Left ventricle myocardium superior (tissue), 1 donor: Measurements from ENCODE around the gene OARD1. TPM values are rescaled to one million over a fixed set of nuclear protein-coding genes. Genes with fewer than 3 reads are reported as not detected.

Experiments
- ATAC-seq: fragments of 200-7000 bp; cut with Tn5 transposase; one replicate; pipeline ENCODE4 v1.9.1; 2020; ENCODE audit warnings: mild to moderate bottlenecking, moderate library complexity
- DNase-seq: peaks from one replicate; pipeline ENCODE4 v3.0.0-alpha.2; 2020
- intact Hi-C: fragments of 100-400 bp; cut with micrococcal nuclease; formaldehyde crosslinking; loops from one replicate; pipeline ENCODE4 v1.11.0; 2022
- total RNA-seq: library from RNA; stranded (reverse); fragmentation: NEBNext Ultra II Directional; extraction: Animal tissue kit (Norgen Biotek cat#: 25700); gene quantifications from one replicate; pipeline ENCODE4 v1.2.1, GENCODE V29; 2021
- donor health status: DM: no; HTN: yes; CAD: no; lungs with severe emphysema.

The OARD1 gene
- total RNA-seq, 1 donor from 2014 or later = 22.2 TPM

- ATAC-seq (no peak), DNase-seq (no peak)
- intact Hi-C loops = no loop called here
These were observed 5.4 kb upstream of the OARD1 start for GRCh38 chr6:41077536-41077935.

GRCh38 chr6:41075651-41076626 is 3.8 kb upstream of the OARD1 start:
- intact Hi-C loops = no loop called here
- DNase-seq = no peak
- ATAC-seq = no peak

GRCh38 chr6:41074692-41075436 is 2.7 kb upstream of the OARD1 start:
- ATAC-seq (no peak), DNase-seq (no peak)
- intact Hi-C loops = no loop called here

GRCh38 chr6:41073968-41074691 is 2.0 kb upstream of the OARD1 start:
- no peak for ATAC-seq
- intact Hi-C loops = no loop called here
- DNase-seq = no peak

- DNase-seq = peak; percentile 88
- intact Hi-C loops = no loop called here
- ATAC-seq = peak; percentile 39
These were observed 1.2 kb upstream of the OARD1 start for GRCh38 chr6:41073203-41073967.

- intact Hi-C loops = no loop called here
- DNase-seq (peak; percentile 100), ATAC-seq (peak; percentile 77)
These were observed 663 bp upstream of the OARD1 start, which contains the start of gene NFYA for GRCh38 chr6:41072836-41073202. Gene NFYA, plus strand, starts transcription at chr6:41072974. Its CDS starts 6,116 bp downstream, at chr6:41079090.

- intact Hi-C loops = no loop called here
- ATAC-seq = no peak
- DNase-seq = peak; percentile 86
These were observed 644 bp downstream of the OARD1 start for GRCh38 chr6:41071501-41071922.

GRCh38 chr6:41066867-41067304 is 5.3 kb downstream of the OARD1 start:
- no peak for ATAC-seq
- intact Hi-C loops = no loop called here
- peak; percentile 75 for DNase-seq

- ATAC-seq (no peak), DNase-seq (no peak)
- intact Hi-C loops = no loop called here
These were observed 6.6 kb downstream of the OARD1 start for GRCh38 chr6:41065550-41066026.

- no peak for ATAC-seq
- no peak for DNase-seq
- intact Hi-C loops = no loop called here
These were observed 7.3 kb downstream of the OARD1 start for GRCh38 chr6:41064841-41065240.

GRCh38 chr6:41063884-41064285 is 8.3 kb downstream of the OARD1 start:
- intact Hi-C loops = no loop called here
- no peak for DNase-seq
- peak; percentile 58 for ATAC-seq

GRCh38 chr6:41062056-41062455 is 10.1 kb downstream of the OARD1 start:
- intact Hi-C loops = no loop called here
- DNase-seq (no peak), ATAC-seq (no peak)

GRCh38 chr6:41061196-41061726 is 10.9 kb downstream of the OARD1 start:
- ATAC-seq = peak; percentile 32
- intact Hi-C loops = no loop called here
- peak; percentile 37 for DNase-seq

- DNase-seq (no peak), ATAC-seq (no peak)
- intact Hi-C loops = no loop called here
These were observed 12.6 kb downstream of the OARD1 start for GRCh38 chr6:41059556-41059955.

GRCh38 chr6:41058783-41059181 is 13.4 kb downstream of the OARD1 start:
- DNase-seq = no peak
- no peak for ATAC-seq
- intact Hi-C loops = no loop called here

- DNase-seq (no peak), ATAC-seq (no peak)
These were observed 15.2 kb downstream of the OARD1 start for GRCh38 chr6:41056768-41057490.

GRCh38 chr6:41055149-41055548 is 17.0 kb downstream of the OARD1 start:
- ATAC-seq (peak; percentile 67), DNase-seq (peak; percentile 53)
- intact Hi-C loops = no loop called here

More at GRCh38 chr6:41056768-41057490, 15.2 kb downstream of the OARD1 start:
- intact Hi-C loops = no loop called here

GRCh38 chr6:41054511-41054910 is 17.6 kb downstream of the OARD1 start:
- ATAC-seq (no peak), DNase-seq (no peak)
- intact Hi-C loops = no loop called here
